SK-N-SH treated with all-trans-retinoic acid at 6 μM for 48 hours (cell line): ENCODE measurements around the gene TGFA.

Source experiments
- ATAC-seq: fragments of 200-7000 bp; cut with Tn5 transposase; 3 replicates; pipeline ENCODE4 v1.9.1; 2020; ENCODE audit warnings: mild to moderate bottlenecking, moderate library complexity
- ARNTL ChIP-seq: fragments of 450-650 bp; formaldehyde crosslinking; IDR thresholded peaks from 2 replicates; pipeline ENCODE4 v1.5.0; 2020; ENCODE audit warnings: low read depth, mild to moderate bottlenecking, moderate library complexity, borderline replicate concordance
- CSDC2 ChIP-seq: fragments of 250-450 bp; sonication (Bioruptor Pico); IDR thresholded peaks from 2 replicates; pipeline ENCODE4 v1.5.0; 2020; ENCODE audit warnings: mild to moderate bottlenecking, moderate library complexity
- ESRRG ChIP-seq: fragments of 250-450 bp; sonication (Bioruptor Pico); IDR thresholded peaks from 2 replicates; pipeline ENCODE4 v1.6.1; 2021; ENCODE audit warnings: mild to moderate bottlenecking
- GLIS3 ChIP-seq: fragments of 250-450 bp; sonication (Bioruptor Pico); IDR thresholded peaks from 2 replicates; pipeline ENCODE4 v1.5.0; 2020; ENCODE audit warnings: mild to moderate bottlenecking, moderate library complexity
- ISL1 ChIP-seq: fragments of 250-450 bp; sonication (Bioruptor Pico); IDR thresholded peaks from 2 replicates; pipeline ENCODE4 v2.1.2; 2022; ENCODE audit warnings: mild to moderate bottlenecking, moderate library complexity
- PPARA ChIP-seq: fragments of 250-450 bp; sonication (Bioruptor Pico); IDR thresholded peaks from 2 replicates; pipeline ENCODE4 v1.5.0; 2020; ENCODE audit warnings: mild to moderate bottlenecking, borderline replicate concordance
- RARB ChIP-seq: fragments of 250-450 bp; sonication (Bioruptor Pico); IDR thresholded peaks from 2 replicates; pipeline ENCODE4 v1.8.0; 2021; ENCODE audit warnings: mild to moderate bottlenecking, moderate library complexity
- SNAI2 ChIP-seq: fragments of 250-450 bp; sonication (Bioruptor Pico); IDR thresholded peaks from 2 replicates; pipeline ENCODE4 v1.5.0; 2020; ENCODE audit warnings: mild to moderate bottlenecking, moderate library complexity
- TCF4 ChIP-seq: fragments of 250-450 bp; sonication (Bioruptor Pico); IDR thresholded peaks from 2 replicates; pipeline ENCODE4 v1.8.0; 2021; ENCODE audit warnings: mild to moderate bottlenecking, moderate library complexity, borderline replicate concordance
- TOX ChIP-seq: fragments of 250-450 bp; sonication (Bioruptor Pico); IDR thresholded peaks from 2 replicates; pipeline ENCODE4 v1.8.0; 2021; ENCODE audit warnings: mild to moderate bottlenecking, moderate library complexity, borderline replicate concordance
- ZC3H10 ChIP-seq: fragments of 250-450 bp; sonication (Bioruptor Pico); IDR thresholded peaks from 2 replicates; pipeline ENCODE4 v1.5.1; 2021; ENCODE audit warnings: mild to moderate bottlenecking, moderate library complexity
- ZFP3 ChIP-seq: fragments of 250-450 bp; sonication (Bioruptor Pico); IDR thresholded peaks from 2 replicates; pipeline ENCODE4 v1.5.0; 2020; ENCODE audit warnings: mild to moderate bottlenecking, moderate library complexity
- ZFP30 ChIP-seq: fragments of 450-650 bp; formaldehyde crosslinking; IDR thresholded peaks from 2 replicates; pipeline ENCODE4 v1.5.0; 2022; ENCODE audit warnings: mild to moderate bottlenecking, moderate library complexity
- ZNF70 ChIP-seq: fragments of 450-650 bp; formaldehyde crosslinking; IDR thresholded peaks from 2 replicates; pipeline ENCODE4 v1.5.0; 2020; ENCODE audit warnings: mild to moderate bottlenecking, moderate library complexity
- ZNF8 ChIP-seq: fragments of 450-650 bp; formaldehyde crosslinking; IDR thresholded peaks from 2 replicates; pipeline ENCODE4 v1.5.0; 2020; ENCODE audit warnings: mild to moderate bottlenecking, moderate library complexity
- TF ChIP-seq, protein P1 (sequence below): fragments of 250-450 bp; sonication (Bioruptor Pico); IDR thresholded peaks from 2 replicates; pipeline ENCODE4 v1.5.1; 2020; ENCODE audit warnings: low read depth, mild to moderate bottlenecking, moderate library complexity
- TF ChIP-seq, protein P2 (sequence below): fragments of 250-450 bp; sonication (Bioruptor Pico); IDR thresholded peaks from 2 replicates; pipeline ENCODE4 v1.8.0; 2020; ENCODE audit warnings: mild to moderate bottlenecking, moderate library complexity, borderline replicate concordance
- TF ChIP-seq, protein P3 (sequence below): fragments of 250-450 bp; sonication (Bioruptor Pico); IDR thresholded peaks from 2 replicates; pipeline ENCODE4 v1.5.0; 2020; ENCODE audit warnings: mild to moderate bottlenecking, moderate library complexity
- TF ChIP-seq, protein P4 (sequence below): fragments of 250-450 bp; sonication (Bioruptor Pico); IDR thresholded peaks from 2 replicates; pipeline ENCODE4 v1.8.0; 2021; ENCODE audit warnings: low read depth, mild to moderate bottlenecking, moderate library complexity, borderline replicate concordance

The TGFA gene

DNA sequence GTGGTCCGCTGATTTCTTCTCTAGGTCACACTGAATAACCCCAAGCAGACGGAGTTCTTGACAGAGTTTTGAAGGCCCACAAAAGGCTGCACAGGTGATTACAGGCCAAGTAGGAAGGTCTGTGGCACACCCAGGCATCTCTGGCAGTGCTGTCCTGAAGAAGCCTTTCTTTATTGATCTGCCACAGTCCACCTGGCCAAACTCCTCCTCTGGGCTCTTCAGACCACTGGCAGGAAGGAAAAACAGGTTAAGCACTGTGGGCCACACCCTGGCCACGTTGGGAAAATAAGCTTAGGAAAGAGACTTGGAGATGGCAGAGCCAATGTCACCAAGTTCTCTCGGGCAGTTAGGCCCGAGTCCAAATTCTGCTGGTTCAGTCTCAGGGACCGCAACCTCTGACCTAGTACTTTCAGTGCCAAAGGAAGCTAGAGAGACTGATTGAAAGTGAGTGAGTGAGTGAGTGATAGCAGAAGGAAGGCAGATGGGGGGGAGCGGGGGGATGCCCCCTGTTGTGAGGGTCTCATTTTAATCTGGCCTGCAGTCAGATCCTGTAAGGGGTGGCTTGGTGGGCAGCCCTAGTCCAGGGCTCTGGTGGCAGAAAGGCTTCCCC, 102.9 kb downstream of the TGFA start:
- TF ChIP-seq ZFP3 (no peak), TOX (CRISPR knock-in tag) (no peak), ZNF8 (CRISPR knock-in tag) (no peak), GLIS3 (CRISPR knock-in tag) (no peak), ZC3H10 (no peak), RARB (CRISPR knock-in tag) (no peak), ZNF70 (CRISPR knock-in tag) (no peak), SNAI2 (CRISPR knock-in tag) (no peak), TCF4 (no peak), ISL1 (CRISPR knock-in tag) (no peak), ARNTL (CRISPR knock-in tag) (no peak), PPARA (CRISPR knock-in tag) (no peak), CSDC2 (CRISPR knock-in tag) (no peak)
- TF ChIP-seq, protein P1, sequence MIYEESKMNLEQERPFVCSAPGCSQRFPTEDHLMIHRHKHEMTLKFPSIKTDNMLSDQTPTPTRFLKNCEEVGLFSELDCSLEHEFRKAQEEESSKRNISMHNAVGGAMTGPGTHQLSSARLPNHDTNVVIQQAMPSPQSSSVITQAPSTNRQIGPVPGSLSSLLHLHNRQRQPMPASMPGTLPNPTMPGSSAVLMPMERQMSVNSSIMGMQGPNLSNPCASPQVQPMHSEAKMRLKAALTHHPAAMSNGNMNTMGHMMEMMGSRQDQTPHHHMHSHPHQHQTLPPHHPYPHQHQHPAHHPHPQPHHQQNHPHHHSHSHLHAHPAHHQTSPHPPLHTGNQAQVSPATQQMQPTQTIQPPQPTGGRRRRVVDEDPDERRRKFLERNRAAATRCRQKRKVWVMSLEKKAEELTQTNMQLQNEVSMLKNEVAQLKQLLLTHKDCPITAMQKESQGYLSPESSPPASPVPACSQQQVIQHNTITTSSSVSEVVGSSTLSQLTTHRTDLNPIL (CRISPR knock-in tag), result no peak
- TF ChIP-seq, protein P2, sequence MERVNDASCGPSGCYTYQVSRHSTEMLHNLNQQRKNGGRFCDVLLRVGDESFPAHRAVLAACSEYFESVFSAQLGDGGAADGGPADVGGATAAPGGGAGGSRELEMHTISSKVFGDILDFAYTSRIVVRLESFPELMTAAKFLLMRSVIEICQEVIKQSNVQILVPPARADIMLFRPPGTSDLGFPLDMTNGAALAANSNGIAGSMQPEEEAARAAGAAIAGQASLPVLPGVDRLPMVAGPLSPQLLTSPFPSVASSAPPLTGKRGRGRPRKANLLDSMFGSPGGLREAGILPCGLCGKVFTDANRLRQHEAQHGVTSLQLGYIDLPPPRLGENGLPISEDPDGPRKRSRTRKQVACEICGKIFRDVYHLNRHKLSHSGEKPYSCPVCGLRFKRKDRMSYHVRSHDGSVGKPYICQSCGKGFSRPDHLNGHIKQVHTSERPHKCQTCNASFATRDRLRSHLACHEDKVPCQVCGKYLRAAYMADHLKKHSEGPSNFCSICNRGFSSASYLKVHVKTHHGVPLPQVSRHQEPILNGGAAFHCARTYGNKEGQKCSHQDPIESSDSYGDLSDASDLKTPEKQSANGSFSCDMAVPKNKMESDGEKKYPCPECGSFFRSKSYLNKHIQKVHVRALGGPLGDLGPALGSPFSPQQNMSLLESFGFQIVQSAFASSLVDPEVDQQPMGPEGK (CRISPR knock-in tag), result no peak
- TF ChIP-seq, protein P3, sequence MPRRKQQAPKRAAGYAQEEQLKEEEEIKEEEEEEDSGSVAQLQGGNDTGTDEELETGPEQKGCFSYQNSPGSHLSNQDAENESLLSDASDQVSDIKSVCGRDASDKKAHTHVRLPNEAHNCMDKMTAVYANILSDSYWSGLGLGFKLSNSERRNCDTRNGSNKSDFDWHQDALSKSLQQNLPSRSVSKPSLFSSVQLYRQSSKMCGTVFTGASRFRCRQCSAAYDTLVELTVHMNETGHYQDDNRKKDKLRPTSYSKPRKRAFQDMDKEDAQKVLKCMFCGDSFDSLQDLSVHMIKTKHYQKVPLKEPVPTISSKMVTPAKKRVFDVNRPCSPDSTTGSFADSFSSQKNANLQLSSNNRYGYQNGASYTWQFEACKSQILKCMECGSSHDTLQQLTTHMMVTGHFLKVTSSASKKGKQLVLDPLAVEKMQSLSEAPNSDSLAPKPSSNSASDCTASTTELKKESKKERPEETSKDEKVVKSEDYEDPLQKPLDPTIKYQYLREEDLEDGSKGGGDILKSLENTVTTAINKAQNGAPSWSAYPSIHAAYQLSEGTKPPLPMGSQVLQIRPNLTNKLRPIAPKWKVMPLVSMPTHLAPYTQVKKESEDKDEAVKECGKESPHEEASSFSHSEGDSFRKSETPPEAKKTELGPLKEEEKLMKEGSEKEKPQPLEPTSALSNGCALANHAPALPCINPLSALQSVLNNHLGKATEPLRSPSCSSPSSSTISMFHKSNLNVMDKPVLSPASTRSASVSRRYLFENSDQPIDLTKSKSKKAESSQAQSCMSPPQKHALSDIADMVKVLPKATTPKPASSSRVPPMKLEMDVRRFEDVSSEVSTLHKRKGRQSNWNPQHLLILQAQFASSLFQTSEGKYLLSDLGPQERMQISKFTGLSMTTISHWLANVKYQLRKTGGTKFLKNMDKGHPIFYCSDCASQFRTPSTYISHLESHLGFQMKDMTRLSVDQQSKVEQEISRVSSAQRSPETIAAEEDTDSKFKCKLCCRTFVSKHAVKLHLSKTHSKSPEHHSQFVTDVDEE, result no peak
- TF ChIP-seq, protein P4, sequence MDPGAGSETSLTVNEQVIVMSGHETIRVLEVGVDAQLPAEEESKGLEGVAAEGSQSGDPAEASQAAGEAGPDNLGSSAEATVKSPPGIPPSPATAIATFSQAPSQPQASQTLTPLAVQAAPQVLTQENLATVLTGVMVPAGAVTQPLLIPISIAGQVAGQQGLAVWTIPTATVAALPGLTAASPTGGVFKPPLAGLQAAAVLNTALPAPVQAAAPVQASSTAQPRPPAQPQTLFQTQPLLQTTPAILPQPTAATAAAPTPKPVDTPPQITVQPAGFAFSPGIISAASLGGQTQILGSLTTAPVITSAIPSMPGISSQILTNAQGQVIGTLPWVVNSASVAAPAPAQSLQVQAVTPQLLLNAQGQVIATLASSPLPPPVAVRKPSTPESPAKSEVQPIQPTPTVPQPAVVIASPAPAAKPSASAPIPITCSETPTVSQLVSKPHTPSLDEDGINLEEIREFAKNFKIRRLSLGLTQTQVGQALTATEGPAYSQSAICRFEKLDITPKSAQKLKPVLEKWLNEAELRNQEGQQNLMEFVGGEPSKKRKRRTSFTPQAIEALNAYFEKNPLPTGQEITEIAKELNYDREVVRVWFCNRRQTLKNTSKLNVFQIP, result no peak
- TF ChIP-seq, all 23 proteins: peak for 0
- ATAC-seq, result no peak

DNA sequence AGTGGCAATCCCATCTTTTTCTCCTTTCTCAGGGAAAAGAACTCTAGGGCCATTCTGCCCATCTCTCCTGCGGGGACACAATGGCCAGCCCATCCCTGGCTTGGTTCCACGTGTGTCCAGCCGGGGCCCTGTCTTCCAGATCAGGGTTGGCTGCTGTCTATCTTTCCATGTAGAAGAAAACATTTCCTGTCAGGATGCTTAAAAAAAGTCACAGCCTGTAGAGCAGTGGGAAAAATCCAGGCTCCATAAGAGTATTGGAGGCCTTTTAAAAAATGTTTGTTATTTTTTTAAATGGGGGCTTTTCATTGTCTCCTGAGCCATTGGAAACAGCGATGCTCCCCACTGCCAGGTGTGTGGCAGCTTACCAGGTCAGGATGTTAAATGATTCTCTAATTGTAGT, 105.6 kb downstream of the TGFA start:
- no peak for TF ChIP-seq TCF4
- no peak for ATAC-seq

DNA sequence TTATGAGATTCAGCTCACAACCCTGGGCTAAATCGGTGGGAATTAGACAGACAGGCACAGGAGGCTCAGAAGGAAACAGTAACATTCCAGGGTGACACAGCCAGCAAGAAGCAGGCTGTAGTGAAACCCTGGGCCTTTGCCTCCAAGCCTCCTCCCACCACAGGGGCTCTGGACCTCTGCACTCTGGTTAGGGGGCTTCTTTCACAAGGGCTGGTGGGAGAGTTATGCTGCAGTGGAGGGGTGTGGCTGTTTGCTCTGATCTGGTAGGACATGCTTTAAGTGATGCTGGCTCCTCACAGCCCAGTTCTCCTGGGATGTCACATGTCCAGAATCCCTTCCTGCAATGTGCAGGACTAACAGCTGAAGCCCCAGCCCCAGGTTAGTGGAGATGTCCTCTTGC, 109.9 kb downstream of the TGFA start:
- ATAC-seq, result no peak
- no peak for TF ChIP-seq ZFP3
- TF ChIP-seq ZNF70 (CRISPR knock-in tag), result no peak
- TF ChIP-seq CSDC2 (CRISPR knock-in tag), result no peak
- TF ChIP-seq ZFP30 (CRISPR knock-in tag), result no peak
- no peak for TF ChIP-seq RARB (CRISPR knock-in tag)
- TF ChIP-seq, protein P3, result no peak
- TF ChIP-seq SNAI2 (CRISPR knock-in tag), result no peak
- TF ChIP-seq ESRRG, result no peak
- TF ChIP-seq, all 23 proteins: peak for 0
